IMR-90 (cell line): ENCODE data around the gene INPP5A. TPM values are rescaled to one million over a fixed set of nuclear protein-coding genes. Genes with fewer than 3 reads are reported as not detected.

ENCODE experiments used
- ATAC-seq: fragments of 200-7000 bp; cut with Tn5 transposase; 2 replicates; pipeline ENCODE4 v1.9.1; 2020; ENCODE audit warnings: low read depth, mild to moderate bottlenecking, moderate library complexity
- BruUV-seq: library from RNA; stranded (reverse); fragments of 400-500 nt; replicated peaks from 2 replicates; lab custom pipeline; 2021; lab: Mats Ljungman, UMichigan
- CTCF ChIA-PET: fragments of 300-600 bp; formaldehyde crosslinking; extraction: SDS; loops from one replicate; lab custom pipeline; 2021; ENCODE audit warnings: antibody characterized with exemption; lab: Yijun Ruan, JAX
- POLR2A ChIA-PET: fragments of 300-600 bp; sonication (Branson Sonifier 250); formaldehyde crosslinking; loops from one replicate; lab custom pipeline; 2022; ENCODE audit warnings: antibody characterized with exemption; ENCODE audit not compliant: unreplicated experiment; lab: Charles Lee
- DNase-seq: peaks from one replicate; pipeline ENCODE4 v3.0.0; 2013
- H2AFZ ChIP-seq: replicated peaks from 2 replicates; pipeline ENCODE3; 2013; ENCODE audit warnings: low read length, mild to moderate bottlenecking; ENCODE audit not compliant: poor library complexity
- H2AK5ac ChIP-seq: 2 replicates; pipeline ENCODE4 v1.6.1; 2013; ENCODE audit warnings: low read depth, low read length, inconsistent platforms
- H2AK9ac ChIP-seq: replicated peaks from 2 replicates; pipeline ENCODE3; 2013; ENCODE audit warnings: mild to moderate bottlenecking, low read depth, low read length, moderate library complexity; ENCODE audit not compliant: poor library complexity
- H2BK120ac ChIP-seq: 2 replicates; pipeline ENCODE4 v1.6.1; 2013; ENCODE audit warnings: low read depth, low read length, inconsistent platforms
- H2BK15ac ChIP-seq: 3 replicates; pipeline ENCODE4 v1.6.1; 2013; ENCODE audit warnings: low read depth, low read length, inconsistent platforms
- H2BK20ac ChIP-seq: 2 replicates; pipeline ENCODE4 v1.6.1; 2013; ENCODE audit warnings: low read depth, mild to moderate bottlenecking, inconsistent platforms, low read length, moderate library complexity
- H2BK5ac ChIP-seq: 2 replicates; pipeline ENCODE4 v1.6.1; 2013; ENCODE audit warnings: mild to moderate bottlenecking, low read depth, low read length, inconsistent platforms; ENCODE audit not compliant: poor library complexity, severe bottlenecking
- H3K14ac ChIP-seq: replicated peaks from 2 replicates; pipeline ENCODE4 v1.6.1; 2013; ENCODE audit warnings: low read depth, low read length, inconsistent platforms
- H3K18ac ChIP-seq: 2 replicates; pipeline ENCODE4 v1.6.1; 2013; ENCODE audit warnings: low read depth, low read length, control low read depth
- H3K23ac ChIP-seq: 2 replicates; pipeline ENCODE4 v1.6.1; 2013; ENCODE audit warnings: low read depth, low read length, inconsistent platforms
- H3K27ac ChIP-seq: 2 replicates; pipeline ENCODE4 v1.5.1; 2013; ENCODE audit warnings: mild to moderate bottlenecking, control low read depth, low read length; ENCODE audit not compliant: insufficient read depth
- H3K27me3 ChIP-seq: 2 replicates; pipeline ENCODE4 v1.6.1; 2013; ENCODE audit warnings: low read length; ENCODE audit not compliant: control insufficient read depth, insufficient read depth
- H3K36me3 ChIP-seq: 2 replicates; pipeline ENCODE4 v1.6.1; 2013; ENCODE audit warnings: low read length, mixed read lengths; ENCODE audit not compliant: control insufficient read depth, insufficient read depth
- H3K4ac ChIP-seq: 2 replicates; pipeline ENCODE4 v1.6.1; 2013; ENCODE audit warnings: low read depth, low read length, inconsistent platforms
- H3K4me1 ChIP-seq: 2 replicates; pipeline ENCODE4 v1.6.1; 2013; ENCODE audit warnings: low read length, mixed read lengths; ENCODE audit not compliant: control insufficient read depth, insufficient read depth
- H3K4me2 ChIP-seq: 2 replicates; pipeline ENCODE4 v1.6.1; 2013; ENCODE audit warnings: low read depth, mild to moderate bottlenecking, control low read depth, low read length, moderate library complexity
- H3K4me3 ChIP-seq: 2 replicates; pipeline ENCODE4 v1.5.1; 2013; ENCODE audit warnings: low read depth, mild to moderate bottlenecking, control low read depth, low read length, moderate library complexity; ENCODE audit not compliant: insufficient read depth
- H3K56ac ChIP-seq: 2 replicates; pipeline ENCODE4 v1.6.1; 2013; ENCODE audit warnings: low read length, inconsistent platforms; ENCODE audit not compliant: insufficient read depth; ENCODE audit errors: extremely low read depth
- H3K79me1 ChIP-seq, 2 experiments: 2 replicates each; pipeline ENCODE4 v1.6.1; 2013; ENCODE audit warnings: low read length in 2 of 2, inconsistent platforms in 1 of 2, low read depth in 1 of 2
- H3K9ac ChIP-seq: 2 replicates; pipeline ENCODE4 v1.6.1; 2013; ENCODE audit warnings: low read depth, low read length, control low read depth
- H3K9me1 ChIP-seq: 2 replicates; pipeline ENCODE4 v1.6.1; 2013; ENCODE audit warnings: low read length, inconsistent platforms; ENCODE audit not compliant: insufficient read depth
- H3K9me3 ChIP-seq: 2 replicates; pipeline ENCODE4 v1.6.1; 2013; ENCODE audit warnings: low read length; ENCODE audit not compliant: control insufficient read depth, insufficient read depth
- H4K20me1 ChIP-seq: 2 replicates; pipeline ENCODE4 v1.6.1; 2013; ENCODE audit warnings: low read length, inconsistent platforms; ENCODE audit not compliant: insufficient read depth
- H4K5ac ChIP-seq: 2 replicates; pipeline ENCODE4 v1.6.1; 2013; ENCODE audit warnings: mild to moderate bottlenecking, low read depth, low read length, control low read depth
- H4K8ac ChIP-seq, 2 experiments: 2 replicates each; pipeline ENCODE4 v1.6.1; 2013; ENCODE audit warnings: low read depth in 2 of 2, low read length in 2 of 2, control low read depth in 1 of 2, inconsistent platforms in 1 of 2
- H4K91ac ChIP-seq: 2 replicates; pipeline ENCODE4 v1.6.1; 2013; ENCODE audit warnings: low read depth, low read length, inconsistent platforms; ENCODE audit not compliant: insufficient read depth
- BHLHE40 ChIP-seq: fragments of 150-350 bp; IDR thresholded peaks from 2 replicates; pipeline ENCODE4 v1.6.1; 2016; ENCODE audit warnings: mild to moderate bottlenecking, low read depth, low read length
- CEBPB ChIP-seq: IDR thresholded peaks from 2 replicates; pipeline ENCODE4 v1.6.1; 2012; ENCODE audit warnings: low read depth, low read length, improper control_type of control experiment
- CHD1 ChIP-seq: IDR thresholded peaks from 2 replicates; pipeline ENCODE4 v1.6.1; 2012; ENCODE audit warnings: low read depth, low read length, improper control_type of control experiment
- CTCF ChIP-seq: conservative IDR thresholded peaks from 2 replicates; pipeline ENCODE4 v1.5.1; 2012; ENCODE audit warnings: mild to moderate bottlenecking, low read depth, low read length, improper control_type of control experiment
- FOS ChIP-seq: fragments of 150-350 bp; IDR thresholded peaks from 2 replicates; pipeline ENCODE4 v1.6.1; 2016; ENCODE audit warnings: low read depth, low read length
- MAFK ChIP-seq: IDR thresholded peaks from 2 replicates; pipeline ENCODE4 v1.6.1; 2012; ENCODE audit warnings: low read depth, low read length, improper control_type of control experiment
- MAZ ChIP-seq: IDR thresholded peaks from 2 replicates; pipeline ENCODE4 v1.6.1; 2012; ENCODE audit warnings: low read depth, mild to moderate bottlenecking, low read length, improper control_type of control experiment, moderate library complexity, borderline replicate concordance
- MXI1 ChIP-seq: IDR thresholded peaks from 2 replicates; pipeline ENCODE4 v1.6.1; 2012; ENCODE audit warnings: low read depth, mild to moderate bottlenecking, low read length, moderate library complexity, borderline replicate concordance
- NFE2L2 ChIP-seq: fragments of 150-350 bp; IDR thresholded peaks from 2 replicates; pipeline ENCODE4 v1.6.1; 2016; ENCODE audit warnings: low read depth, mild to moderate bottlenecking, low read length
- POLR2A ChIP-seq: IDR thresholded peaks from 2 replicates; pipeline ENCODE4 v1.6.1; 2012; ENCODE audit warnings: mild to moderate bottlenecking, low read depth, low read length
- RFX5 ChIP-seq: IDR thresholded peaks from 2 replicates; pipeline ENCODE4 v1.8.0; 2012; ENCODE audit warnings: low read depth, mild to moderate bottlenecking, low read length, moderate library complexity
- SMC3 ChIP-seq: fragments of 150-350 bp; IDR thresholded peaks from 2 replicates; pipeline ENCODE4 v1.6.1; 2016; ENCODE audit warnings: low read depth, mild to moderate bottlenecking, antibody characterized with exemption, low read length, moderate library complexity
- USF2 ChIP-seq: fragments of 150-350 bp; IDR thresholded peaks from 2 replicates; pipeline ENCODE4 v1.6.1; 2017; ENCODE audit warnings: mild to moderate bottlenecking, antibody characterized with exemption, low read length, low read depth
- WGBS, 2 experiments: methylation state at CpG; one replicate each; pipeline versions ENCODE4 v1.1.5 to v1.1.7; 2013; ENCODE audit warnings: missing lambda C conversion rate in 2 of 2; ENCODE audit not compliant: insufficient read length in 1 of 2; ENCODE audit errors: extremely low coverage in 2 of 2; 5-methylcytosine and 5-hydroxymethylcytosine counted together
- dilution Hi-C: fragments of 300-500 bp; cut with HindIII; formaldehyde crosslinking; loops from one replicate; pipeline ENCODE4 v1.14.3; 2018; ENCODE audit warnings: low sequenced_read_pairs; ENCODE audit not compliant: unreplicated experiment
- in situ Hi-C: fragments of 300-500 bp; cut with MboI; formaldehyde crosslinking; loops from 3 replicates; pipeline ENCODE4 v1.14.3; 2019; ENCODE audit warnings: low sequenced_read_pairs, inconsistent platforms, mixed read lengths
- intact Hi-C: fragments of 100-400 bp; cut with micrococcal nuclease; formaldehyde crosslinking; loops from 2 replicates; pipeline ENCODE4 v1.10.0; 2022
- polyA plus RNA-seq, 3 experiments: library from polyadenylated mRNA; depleted of rRNA; stranded (reverse); fragments of >200 nt; gene quantifications; 2 replicates each; pipeline ENCODE4 v1.2.3, GENCODE V29; 2012; ENCODE audit warnings: low replicate concordance in 1 of 3
- total RNA-seq: library from RNA; depleted of rRNA; stranded (reverse); fragments of >200 nt; gene quantifications from 2 replicates; pipeline ENCODE4 v1.2.3, GENCODE V29; 2012

INPP5A gene
- total and polyA plus RNA-seq, 2 of the 4 experiments (the other 2 are of a cell fraction) = 21.4 to 36.7 TPM

- Histone ChIP-seq H4K20me1 (no peaks in the 10 kb centered on the region), H4K5ac (no peak overlapping the region), H2AK9ac (no peak overlapping the region), H3K14ac (no peak overlapping the region), H2AFZ (no peak overlapping the region), H2BK15ac (no peak overlapping the region), H3K9ac (no peak overlapping the region), H2BK120ac (no peak overlapping the region), H3K9me1 (peaks cover 11% of the 10 kb centered on the region), H4K91ac (no peak overlapping the region), H4K8ac (no peak overlapping the region), H3K9me3 (no peaks in the 10 kb centered on the region; the same call in 1 of the 2 replicates), H2AK5ac (no peak overlapping the region), H3K23ac (no peak overlapping the region), H3K4me1 (no peaks in the 10 kb centered on the region), H3K4me2 (no peak overlapping the region), H2BK20ac (no peak overlapping the region), H3K18ac (no peak overlapping the region), H3K27me3 (no peaks in the 10 kb centered on the region), H2BK5ac (no peak overlapping the region), H3K4ac (no peak overlapping the region), H3K4me3 (no peak overlapping the region), H3K36me3 (peaks cover 14% of the 10 kb centered on the region), H3K27ac (no peak overlapping the region), H3K56ac (no peak overlapping the region), H3K79me1 (0 out of 4 replicates have a peak, but pooled peaks cover 0 to 4% of the 10 kb centered on the region in 2 experiments)
- dilution Hi-C loops (no loop called here), intact Hi-C loops (no loop called here), in situ Hi-C loops (no loop called here)
- DNase-seq (no peak), ATAC-seq (no peak)
- BruUV-seq = no TSS peak
- WGBS, 2 experiments = 65% methylated on average over 4 of the region's 15 CpGs; no CpG with 5 or more reads in 1 of the 2 experiments
- POLR2A ChIA-PET = no interaction called here
- TF ChIP-seq MAFK = no peak
- TF ChIP-seq MXI1 = no peak
- no peak for TF ChIP-seq MAZ
- no peak for TF ChIP-seq SMC3
- no peak for TF ChIP-seq CEBPB
- TF ChIP-seq BHLHE40 = no peak
- no peak for TF ChIP-seq USF2
- no peak for TF ChIP-seq CTCF
- no peak for TF ChIP-seq FOS
- no peak for TF ChIP-seq CHD1
- no peak for TF ChIP-seq POLR2A
- no peak for TF ChIP-seq RFX5
- no peak for TF ChIP-seq NFE2L2
- CTCF ChIA-PET = no interaction called here
Measured at GRCh38 chr10:132753596-132753995, 216.0 kb downstream of the INPP5A start.
